Posterior cingulate gyrus (tissue), 11 donors: ENCODE data around the gene WNT9B.

Source experiments
- DNase-seq, 10 donors: peaks; one replicate each; pipeline versions ENCODE4 v3.0.0 to v3.0.0-alpha.2; 2020 to 2021; ENCODE audit warnings: mixed read lengths in 3 of 10
- intact Hi-C: fragments of 100-400 bp; cut with DNase I; formaldehyde crosslinking; loops from one replicate; pipeline ENCODE4 v1.15.1; 2023

WNT9B gene

GRCh38 chr17:46847204-46848191 lies 3.9 kb upstream of the WNT9B start:
- peak in 1 of 10 donors; percentile 56 for DNase-seq
- intact Hi-C loops, result no loop called here

GRCh38 chr17:46848534-46848933 lies 2.8 kb upstream of the WNT9B start:
- intact Hi-C loops, result no loop called here

GRCh38 chr17:46850688-46851028 lies 725 bp upstream of the WNT9B start:
- no peak for DNase-seq

More at GRCh38 chr17:46848534-46848933, 2.8 kb upstream of the WNT9B start:
- DNase-seq, result peak in 1 of 10 donors; percentile 46

GRCh38 chr17:46853896-46854444 lies 2.6 kb downstream of the WNT9B start:
- intact Hi-C loops, result no loop called here
- peak in 2 of 10 donors; percentile 27 to 34 for DNase-seq

More at GRCh38 chr17:46850688-46851028, 725 bp upstream of the WNT9B start:
- intact Hi-C loops, result no loop called here

- peak in 1 of 10 donors; percentile 11 for DNase-seq
- intact Hi-C loops, result no loop called here
These were observed 3.1 kb downstream of the WNT9B start for GRCh38 chr17:46854515-46854914.

GRCh38 chr17:46854948-46855347 lies 3.6 kb downstream of the WNT9B start:
- intact Hi-C loops, result no loop called here
- DNase-seq, result no peak

- intact Hi-C loops, result no loop called here
These were observed 6.2 kb downstream of the WNT9B start for GRCh38 chr17:46857600-46857999.

GRCh38 chr17:46859996-46860395 lies 8.6 kb downstream of the WNT9B start:
- intact Hi-C loops, result no loop called here
- DNase-seq, result peak in 3 of 10 donors; percentile 15 to 65 (median 30)

More at GRCh38 chr17:46857600-46857999, 6.2 kb downstream of the WNT9B start:
- no peak for DNase-seq

GRCh38 chr17:46862949-46863348 lies 11.6 kb downstream of the WNT9B start:
- intact Hi-C loops, result no loop called here
- DNase-seq, result peak in 3 of 10 donors; percentile 53 to 58 (median 57)

GRCh38 chr17:46863383-46864121 lies 12.2 kb downstream of the WNT9B start:
- DNase-seq, result peak in 3 of 10 donors; percentile 19 to 74 (median 37)

GRCh38 chr17:46865100-46865499 lies 13.7 kb downstream of the WNT9B start:
- intact Hi-C loops, result no loop called here
- DNase-seq, result peak in 2 of 10 donors; percentile 57 to 75

More at GRCh38 chr17:46863383-46864121, 12.2 kb downstream of the WNT9B start:
- intact Hi-C loops, result no loop called here

- intact Hi-C loops, result no loop called here
- DNase-seq, result peak in 2 of 10 donors; percentile 36 to 41
These were observed 14.9 kb downstream of the WNT9B start for GRCh38 chr17:46866325-46866724.

- peak in 3 of 10 donors; percentile 2 to 20 (median 10) for DNase-seq
- intact Hi-C loops, result no loop called here
These were observed 15.4 kb downstream of the WNT9B start for GRCh38 chr17:46866747-46867146.

GRCh38 chr17:46868689-46869187 lies 17.4 kb downstream of the WNT9B start:
- intact Hi-C loops, result no loop called here
- peak in 1 of 10 donors; percentile 49 for DNase-seq

GRCh38 chr17:46869296-46869695 lies 17.9 kb downstream of the WNT9B start:
- intact Hi-C loops, result no loop called here
- peak in 2 of 10 donors; percentile 42 to 62 for DNase-seq

GRCh38 chr17:46869975-46870803 lies 18.8 kb downstream of the WNT9B start:
- peak in 2 of 10 donors; percentile 17 to 57 for DNase-seq
- intact Hi-C loops, result no loop called here

- peak in 2 of 10 donors; percentile 32 to 67 for DNase-seq
- intact Hi-C loops, result no loop called here
These were observed 21.0 kb downstream of the WNT9B start for GRCh38 chr17:46872421-46872820.

- peak in 3 of 10 donors; percentile 30 to 79 (median 64) for DNase-seq
- intact Hi-C loops, result no loop called here
These were observed 22.7 kb downstream of the WNT9B start for GRCh38 chr17:46873941-46874645.

- intact Hi-C loops, result no loop called here
- DNase-seq, result peak in 2 of 10 donors; percentile 65 to 70
These were observed 23.5 kb downstream of the WNT9B start for GRCh38 chr17:46874906-46875305.
